HG02884 (cell line): Measurements from ENCODE around the gene KLF2.
"Not testable (repeated sequence)": the region's sequence is repeated elsewhere in the genome, so short reads cannot be mapped to it uniquely, and the experiment has no call there.

Experiments used
- ATAC-seq: cut with Tn5 transposase; IDR thresholded peaks from one replicate; pipeline ENCODE4 v1.9.1; 2021; ENCODE audit warnings: mild to moderate bottlenecking, moderate library complexity; ENCODE audit not compliant: unreplicated experiment

Gene KLF2

DNA sequence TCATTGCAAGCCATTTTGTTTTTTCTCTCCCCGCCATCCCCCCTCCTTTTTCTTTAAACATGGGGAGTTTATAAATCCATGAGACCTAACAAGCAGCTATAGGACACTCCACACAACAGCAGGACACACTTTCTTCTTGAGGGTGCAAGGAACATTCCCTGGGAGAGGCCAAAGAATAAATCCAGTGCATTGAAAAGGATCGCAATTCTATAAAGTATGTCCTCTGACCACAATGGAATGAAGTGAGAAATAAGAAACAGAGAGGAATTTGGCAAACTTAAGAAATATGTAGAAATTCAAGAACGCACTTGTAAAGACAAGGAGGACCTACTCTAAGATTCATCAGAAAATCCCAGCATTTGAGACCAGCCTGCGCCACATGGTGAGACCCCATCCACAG is 11.9 kb downstream of the KLF2 start:
- ATAC-seq: no peak

DNA sequence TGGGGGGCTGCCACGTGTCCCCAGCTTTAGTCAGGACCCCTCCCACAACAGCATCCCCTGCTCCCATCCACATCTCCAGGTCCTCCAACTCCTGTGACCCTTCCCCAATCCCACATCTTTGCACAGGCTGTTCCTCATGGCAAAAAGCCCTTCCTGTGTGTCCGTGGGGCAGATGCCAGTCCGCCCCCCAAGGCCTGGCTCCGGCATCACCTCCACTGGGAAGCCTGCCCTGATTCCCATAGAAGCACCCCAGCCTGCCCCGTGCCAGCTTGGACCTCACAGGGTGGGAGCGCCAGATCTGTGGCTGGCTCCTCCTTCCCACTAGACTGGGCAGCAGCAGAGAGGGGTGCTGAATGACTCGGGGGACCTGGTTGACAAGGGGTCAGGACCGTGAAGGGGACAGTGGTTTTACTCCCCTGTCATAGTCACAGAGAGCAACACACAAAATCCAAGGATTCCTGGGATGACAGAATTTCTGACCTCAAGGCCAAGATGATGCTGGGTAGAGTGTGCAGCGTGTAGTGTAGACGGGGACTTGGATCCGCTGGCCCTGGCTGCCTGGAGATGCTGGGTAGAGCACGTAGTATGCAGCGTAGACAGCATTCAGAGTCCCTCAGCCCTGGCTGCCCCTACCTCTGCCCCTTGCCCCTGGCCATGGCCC is 13.3 kb downstream of the KLF2 start:
- ATAC-seq: no peak

DNA sequence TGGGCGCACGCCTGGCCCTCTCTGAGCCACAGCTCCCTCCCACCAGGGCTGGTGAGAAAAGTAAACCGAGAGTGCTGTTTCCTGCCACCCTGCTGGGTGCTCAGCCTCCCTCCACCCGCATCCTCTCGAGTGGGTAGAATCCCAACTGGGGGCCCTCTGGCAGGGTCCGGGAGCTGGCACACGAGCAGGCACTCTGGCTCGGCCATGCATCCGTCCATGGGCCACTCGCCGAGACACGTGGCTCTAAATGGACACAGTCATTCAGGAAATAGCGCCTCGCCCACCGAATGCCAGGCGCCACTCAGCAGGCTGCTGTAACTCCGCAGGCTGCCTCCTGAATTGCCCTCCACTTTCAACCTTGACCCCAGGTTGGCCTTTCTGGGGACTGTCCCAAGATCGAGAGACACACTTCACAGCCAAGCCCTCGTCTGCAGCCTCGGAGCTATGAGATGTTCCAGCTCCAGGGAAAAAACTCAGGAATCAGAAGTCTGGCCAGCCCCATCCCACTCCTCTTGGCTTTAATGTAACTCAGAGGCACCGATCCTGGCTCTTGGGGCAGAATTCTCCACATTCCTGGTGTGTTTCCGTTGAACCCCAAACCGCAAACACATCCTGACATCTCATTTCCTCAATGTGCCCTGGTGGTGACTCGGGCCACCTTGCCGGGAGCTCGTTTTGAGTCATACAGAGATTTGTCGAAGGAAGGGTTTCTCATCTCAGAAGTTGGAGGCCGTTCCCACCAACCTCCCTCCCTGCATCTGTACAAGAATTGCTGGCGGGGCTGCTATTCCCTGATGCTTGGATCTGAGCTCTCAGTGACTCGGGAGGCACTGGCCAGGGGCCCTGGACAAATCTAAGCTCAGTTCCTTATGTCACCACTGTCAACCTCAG is 14.1 kb downstream of the KLF2 start:
- no peak for ATAC-seq

DNA sequence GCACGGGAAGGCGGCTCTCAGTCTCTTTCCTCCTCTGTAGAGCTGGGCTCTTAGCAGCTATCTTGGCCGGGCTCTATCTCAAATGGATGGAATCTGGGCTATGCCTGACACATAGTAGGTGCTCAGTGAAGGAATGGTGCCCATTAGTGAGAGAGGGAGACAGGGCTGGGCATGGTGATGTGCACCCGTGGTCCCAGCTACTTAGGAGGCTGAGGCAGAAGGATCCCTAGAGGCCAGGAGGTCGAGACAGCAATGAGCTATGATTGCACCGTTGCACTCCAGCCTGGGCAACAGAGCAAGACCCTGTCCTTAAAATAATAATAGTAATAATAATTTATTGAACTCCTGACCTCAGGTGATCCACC is 14.7 kb downstream of the KLF2 start:
- no peak for ATAC-seq

DNA sequence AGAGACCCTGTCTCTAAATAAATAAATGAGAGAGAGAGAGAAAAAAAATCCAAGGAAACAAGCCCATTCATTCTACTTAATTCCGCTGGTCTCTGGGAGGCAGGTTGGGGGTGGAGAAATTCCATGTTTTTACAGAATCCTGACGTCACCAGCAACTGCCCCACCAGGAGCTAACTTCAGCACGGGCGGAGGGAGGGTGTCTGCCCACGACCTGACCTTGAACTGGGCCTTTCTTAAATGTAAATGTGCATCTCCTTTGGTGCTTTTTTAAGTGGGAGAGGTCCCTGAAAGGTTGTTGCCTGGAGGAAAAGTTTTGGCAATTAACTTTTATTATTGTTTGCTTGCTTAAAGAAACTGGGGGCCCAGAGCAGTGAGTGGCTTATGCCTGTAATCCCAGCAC is 15.5 kb downstream of the KLF2 start:
- ATAC-seq: no peak

DNA sequence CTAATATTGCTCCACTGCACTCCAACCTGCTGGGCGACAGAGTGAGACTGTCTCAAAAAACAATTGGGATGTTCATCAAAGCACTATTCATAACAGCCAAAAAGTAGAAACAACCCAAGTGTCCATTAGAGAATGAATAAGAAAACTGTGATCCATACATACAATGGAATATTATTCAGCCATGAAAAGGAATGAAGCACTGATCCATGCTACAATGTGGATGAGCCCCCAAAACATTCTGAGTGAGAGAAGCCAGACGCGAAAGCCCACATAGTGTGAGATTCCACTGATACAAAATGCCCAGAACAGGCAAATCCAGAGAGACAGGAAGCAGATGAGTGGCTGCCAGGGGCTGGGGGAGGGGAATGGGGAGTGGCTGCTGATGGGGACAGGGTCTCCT is 16.0 kb downstream of the KLF2 start:
- ATAC-seq: no peak

DNA sequence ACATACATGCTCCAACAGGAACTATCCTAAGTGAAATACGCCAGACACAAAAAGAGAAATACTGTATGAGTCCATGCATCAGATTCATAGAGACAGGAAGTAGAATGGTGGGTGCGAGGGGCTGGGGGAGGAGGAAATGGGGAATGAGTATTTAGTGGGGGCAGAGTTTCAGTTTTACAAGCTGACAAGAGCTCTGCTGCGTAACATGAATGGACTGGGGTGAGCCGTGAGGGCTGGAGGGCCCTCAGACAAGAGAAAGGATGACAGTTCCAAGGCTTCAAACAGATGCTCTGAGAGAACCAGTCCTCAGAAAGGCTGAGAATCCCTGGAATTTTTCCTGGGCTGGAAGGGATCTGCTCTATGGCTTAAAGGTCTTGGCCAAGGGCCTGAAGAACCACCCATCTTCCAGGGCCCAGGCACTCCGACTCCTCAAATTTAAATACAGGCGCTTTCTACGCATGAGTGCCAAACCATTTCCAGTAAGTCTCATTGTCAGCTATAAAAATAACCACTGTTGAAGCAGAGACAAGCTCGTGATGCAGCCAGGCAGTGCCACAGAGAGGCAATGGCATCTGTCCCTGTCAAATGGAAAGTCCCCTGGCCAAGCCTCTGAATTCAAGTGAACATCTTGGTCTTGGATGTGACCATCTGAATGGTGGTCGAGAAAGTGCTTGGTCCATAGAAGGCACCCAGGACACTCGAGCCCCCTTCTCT is 17.5 kb downstream of the KLF2 start:
- ATAC-seq: peak; percentile 49

DNA sequence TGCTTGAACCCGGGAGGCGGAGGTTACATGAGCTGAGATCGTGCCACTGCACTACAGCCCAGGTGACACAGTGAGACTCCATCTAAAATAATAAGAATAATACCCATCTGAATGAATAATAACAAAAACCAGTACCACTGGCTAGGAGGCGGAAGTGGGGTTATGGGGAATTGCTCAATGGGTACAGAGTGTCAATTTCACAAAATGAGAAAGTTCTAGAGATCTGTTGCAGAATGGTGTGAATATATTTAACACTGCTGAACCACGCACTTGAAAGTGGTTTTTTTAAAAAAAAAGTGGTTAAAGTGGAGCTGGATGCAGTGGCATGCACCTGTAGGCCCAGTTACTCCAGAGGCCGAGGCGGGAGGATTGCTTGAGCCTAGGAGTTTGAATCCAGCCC is 18.5 kb downstream of the KLF2 start:
- no peak for ATAC-seq

DNA sequence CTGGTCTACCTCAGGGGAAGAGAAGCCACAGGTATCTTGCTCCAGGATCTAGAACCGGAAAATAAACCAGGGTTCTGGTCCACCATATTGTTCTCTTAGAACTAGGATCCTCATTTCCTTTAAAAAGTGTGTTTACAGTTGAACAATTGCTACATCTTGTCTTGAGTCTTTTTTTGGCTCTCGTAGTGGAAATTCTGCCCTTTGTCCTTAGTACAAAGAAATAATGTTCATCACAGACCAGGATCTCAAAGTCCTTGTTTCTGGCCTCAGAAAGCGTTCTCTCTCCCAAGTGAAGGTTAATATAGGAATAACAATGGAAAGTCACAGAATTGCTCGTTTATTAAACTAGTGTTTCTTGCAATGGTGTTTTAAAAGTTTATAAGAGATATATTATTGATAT is 20.8 kb downstream of the KLF2 start:
- no peak for ATAC-seq

DNA sequence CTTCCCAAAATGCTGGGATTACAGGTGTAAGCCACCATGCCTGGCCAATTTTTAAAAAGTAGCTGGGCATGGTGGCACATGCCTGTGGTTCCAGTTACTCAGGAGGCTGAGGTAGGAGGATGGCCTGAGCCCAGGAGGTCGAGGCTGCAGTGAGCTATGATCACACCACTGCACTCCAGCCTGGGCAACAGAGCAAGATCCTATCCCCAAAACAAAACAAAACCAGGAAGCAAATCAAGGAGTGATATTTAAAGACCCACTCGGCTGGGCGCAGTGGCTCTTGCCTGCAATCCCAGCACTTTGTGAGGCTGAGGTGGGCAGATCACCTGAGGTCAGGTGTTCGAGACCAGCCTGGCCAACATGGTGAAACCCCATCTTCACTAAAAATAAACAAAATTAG is 22.5 kb downstream of the KLF2 start:
- ATAC-seq: not testable (repeated sequence)

DNA sequence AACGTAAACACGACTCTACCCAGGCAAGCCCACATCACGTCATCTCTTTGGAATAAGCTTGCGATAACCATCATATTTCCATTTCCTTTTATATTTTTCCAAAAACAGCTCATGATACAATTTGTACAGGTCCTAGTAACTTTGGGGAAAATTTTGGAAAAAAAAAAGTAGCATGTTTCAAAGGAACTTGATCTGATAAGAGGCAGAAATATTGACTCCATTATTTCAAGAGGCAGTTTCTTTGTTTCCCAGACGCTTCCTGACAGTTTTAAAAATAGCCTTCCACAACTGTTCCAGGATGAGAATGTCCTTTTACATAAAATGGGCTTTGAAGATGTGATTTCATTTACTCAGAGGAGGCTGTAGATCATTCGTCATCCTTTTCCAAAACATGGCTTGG is 23.1 kb downstream of the KLF2 start:
- no peak for ATAC-seq

DNA sequence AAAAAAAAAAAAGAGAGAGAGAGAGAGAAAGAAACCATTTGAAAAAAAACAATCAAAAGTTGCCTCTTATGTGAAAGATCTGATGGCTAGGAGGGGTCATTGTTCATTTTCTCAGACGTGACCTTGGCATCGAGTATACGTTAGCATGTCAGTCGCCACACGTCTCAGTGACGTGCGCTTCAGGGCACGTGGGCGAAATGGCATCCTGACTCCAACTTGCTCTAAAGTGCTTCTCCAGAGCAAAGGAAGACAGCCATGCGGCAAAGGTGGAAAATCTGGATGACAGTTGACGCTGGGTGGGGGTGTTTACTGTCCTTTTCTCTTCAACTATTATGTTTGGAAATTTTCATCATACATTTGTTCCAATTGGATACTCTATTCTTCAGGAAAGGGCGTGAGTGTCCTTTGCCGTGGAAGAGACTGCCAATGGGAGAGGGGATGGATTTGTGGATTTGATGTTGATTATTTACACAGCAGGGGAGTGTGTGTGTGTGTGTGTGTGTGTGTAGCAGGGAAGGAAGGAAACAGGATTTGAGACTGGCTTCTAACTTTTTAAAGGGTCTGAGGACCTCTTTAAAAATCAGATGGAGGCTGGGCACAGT is 25.0 kb downstream of the KLF2 start:
- no peak for ATAC-seq

DNA sequence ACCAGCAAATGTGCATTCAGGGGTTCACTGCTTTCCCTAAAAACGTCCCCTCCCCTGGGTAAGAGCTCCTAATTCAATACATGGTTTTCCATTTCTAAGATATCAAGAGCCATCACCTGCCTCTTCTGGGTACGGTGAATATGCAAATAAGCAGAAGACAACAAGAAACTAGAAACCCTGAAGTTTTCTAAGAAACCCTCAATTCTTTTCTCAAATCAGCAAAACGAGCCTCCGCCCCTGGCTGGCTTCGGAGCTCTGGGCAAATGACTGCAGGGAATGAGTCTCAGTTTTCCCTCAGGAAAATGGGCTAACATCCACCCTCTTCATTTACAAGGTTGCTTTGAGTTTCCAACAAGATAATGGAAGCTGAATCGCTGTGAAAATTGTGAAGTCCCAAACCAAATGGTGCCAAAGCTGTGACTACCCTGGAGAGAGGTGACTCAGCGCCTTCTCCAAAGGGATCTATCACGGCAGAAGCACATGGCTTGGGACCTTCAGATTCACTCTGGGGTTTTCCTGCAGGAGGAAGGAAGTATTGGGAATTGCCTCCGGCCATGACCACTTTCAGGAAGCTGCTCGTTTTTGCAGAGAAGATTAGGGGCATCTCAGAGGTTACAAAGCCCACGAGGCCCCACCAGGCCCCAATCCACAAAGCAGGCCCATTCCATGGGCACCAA is 26.6 kb downstream of the KLF2 start:
- ATAC-seq: no peak

DNA sequence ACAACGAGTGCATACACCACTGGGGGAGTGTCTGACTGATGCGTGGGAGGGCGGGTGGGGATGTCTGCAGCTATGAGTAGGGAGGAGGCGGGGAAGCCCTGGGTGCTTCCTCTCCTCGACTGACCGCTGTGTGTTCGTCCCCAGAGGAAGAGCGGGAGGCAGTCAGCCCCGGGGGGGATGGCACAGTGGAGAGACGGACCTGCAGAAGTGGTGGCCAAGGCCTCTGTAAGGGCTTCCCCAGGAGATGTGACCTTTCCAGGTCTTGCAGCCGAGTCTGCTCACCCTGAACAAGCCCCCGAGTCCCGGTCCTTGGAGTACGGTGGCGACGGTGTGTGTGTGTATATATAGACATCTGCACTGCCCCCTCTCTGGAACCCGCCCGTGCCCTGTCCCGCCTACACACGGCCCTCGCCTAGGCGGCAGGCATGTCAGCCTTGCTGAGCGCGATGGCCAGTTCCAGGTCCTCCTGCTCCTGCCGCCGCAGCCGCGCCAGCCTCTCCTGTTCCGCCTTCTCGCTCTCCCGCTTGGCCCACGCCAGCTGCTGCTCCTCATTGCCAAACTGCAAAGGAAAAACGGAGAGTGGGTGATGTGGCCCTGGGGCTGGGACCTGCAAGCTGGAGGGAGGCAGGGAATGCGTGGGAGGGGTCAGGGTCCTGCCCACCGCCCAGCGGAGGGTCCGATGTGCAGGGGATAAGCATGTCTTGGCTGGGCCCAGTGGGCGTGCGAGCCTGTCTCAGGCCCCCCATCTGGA is 30.8 kb downstream of the KLF2 start:
- ATAC-seq: no peak

DNA sequence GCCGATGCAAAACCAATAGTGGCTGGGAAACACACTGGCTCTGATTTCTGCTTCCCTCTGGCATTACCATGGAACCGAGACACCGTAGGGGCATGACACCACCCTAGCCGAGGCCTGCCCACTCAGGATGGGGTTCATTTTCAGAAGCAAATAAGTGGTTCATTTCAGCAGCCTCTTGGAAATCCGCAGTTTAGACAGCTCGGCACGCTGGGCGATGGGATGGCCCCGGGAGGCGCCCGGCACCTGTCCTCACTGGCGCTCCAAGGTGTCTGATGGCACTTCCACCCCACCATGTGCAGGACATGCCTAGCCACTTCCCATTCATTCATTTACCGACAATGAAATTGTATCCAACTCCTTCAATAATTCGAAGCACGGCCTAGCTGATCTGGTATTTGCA is 33.8 kb downstream of the KLF2 start:
- ATAC-seq: no peak

DNA sequence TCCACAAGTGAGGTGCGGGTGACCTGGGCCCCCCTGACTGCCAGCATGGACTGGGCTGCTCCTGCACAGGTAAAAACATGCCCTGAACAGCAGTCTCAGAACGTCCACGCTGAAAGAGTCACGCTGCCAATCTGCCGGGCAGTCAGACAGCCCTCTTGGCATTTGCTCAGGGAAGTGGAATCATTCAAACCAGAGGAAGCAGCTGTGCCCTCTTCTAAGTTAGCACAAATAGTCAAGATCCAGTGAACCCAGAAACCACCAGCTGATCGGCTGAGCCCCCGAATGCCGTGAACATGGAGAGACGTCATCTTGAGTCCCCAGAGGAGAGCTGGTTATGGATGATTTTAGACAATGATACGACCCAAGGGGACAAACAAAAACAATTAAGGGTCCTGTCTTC is 34.4 kb downstream of the KLF2 start:
- ATAC-seq: no peak

DNA sequence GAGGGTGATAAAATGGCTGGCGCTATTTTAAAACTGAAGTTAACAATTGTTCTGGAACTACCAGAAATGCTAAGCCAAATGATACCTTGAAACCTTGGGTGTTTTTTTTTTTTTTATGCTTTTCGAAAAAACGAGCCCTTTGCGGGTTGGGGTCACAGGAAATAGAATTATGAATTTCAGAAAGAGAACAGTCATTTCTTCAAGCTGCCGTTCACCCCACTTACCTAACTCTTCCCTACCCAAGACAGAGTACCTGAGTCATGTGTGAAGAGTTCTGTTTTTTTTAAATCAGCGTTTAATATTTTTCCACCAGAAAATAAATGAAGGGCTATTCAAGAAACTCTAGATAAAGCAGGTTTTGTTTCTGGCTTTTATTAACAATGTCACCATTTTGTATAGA is 35.3 kb downstream of the KLF2 start:
- no peak for ATAC-seq

DNA sequence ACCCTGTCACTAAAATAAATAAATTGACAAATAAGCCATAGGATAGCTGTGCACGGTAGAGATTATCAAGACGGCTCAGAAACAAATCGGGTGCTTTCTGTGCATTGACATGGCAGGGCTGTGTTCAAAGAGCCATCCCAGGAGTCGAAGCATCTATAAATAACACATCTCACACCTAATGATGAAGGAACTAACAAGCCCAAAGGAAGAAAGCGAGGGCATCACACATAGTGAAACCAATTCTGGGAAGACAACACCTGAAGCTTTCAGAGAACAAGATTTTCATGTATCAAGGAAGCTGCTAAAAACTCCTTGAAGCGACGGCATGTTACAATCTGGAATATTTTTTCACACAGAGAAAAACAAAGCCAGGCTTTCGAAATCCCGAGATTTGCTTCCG is 36.1 kb downstream of the KLF2 start:
- no peak for ATAC-seq

DNA sequence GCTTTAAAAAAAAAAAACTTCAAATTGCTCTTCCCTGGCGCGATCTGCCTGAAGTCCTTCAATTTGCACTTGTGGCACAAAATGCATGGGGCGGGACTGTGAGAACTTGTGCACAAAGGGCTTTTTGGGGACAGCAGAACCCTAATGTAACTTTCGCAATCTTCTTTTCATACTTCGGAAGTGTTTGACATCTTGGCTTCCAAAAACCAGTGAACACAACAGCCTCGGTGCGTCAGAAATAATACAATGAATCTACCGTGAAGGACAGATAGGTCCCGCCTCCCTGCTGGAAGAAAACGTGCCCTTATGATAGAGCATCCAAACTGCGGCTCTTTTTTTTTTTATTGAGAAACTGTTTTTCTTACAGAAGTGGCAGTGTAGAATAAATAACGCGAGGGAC is 36.6 kb downstream of the KLF2 start:
- no peak for ATAC-seq

DNA sequence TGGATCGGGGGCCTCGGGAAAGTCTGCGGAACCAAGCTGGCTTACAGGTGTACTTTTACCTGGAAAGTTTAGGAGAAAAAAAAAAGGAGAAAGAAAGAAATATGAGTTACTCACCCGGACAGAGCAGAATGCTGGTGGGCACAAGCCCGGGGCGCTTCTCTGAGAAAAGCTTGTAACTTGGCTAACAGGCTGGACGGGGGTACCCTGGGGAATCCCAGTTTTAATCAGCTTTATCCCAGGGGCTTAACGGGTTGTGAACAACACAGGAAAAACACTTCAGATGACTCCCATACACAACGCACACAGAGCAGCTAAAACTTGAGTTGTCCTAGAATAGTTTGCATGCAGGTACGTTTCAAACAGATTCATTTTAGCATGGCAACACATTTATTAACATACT is 37.3 kb downstream of the KLF2 start:
- ATAC-seq: no peak
